HG03196 (cell line): ENCODE results near the gene PKNOX2.

Source experiments
- ATAC-seq: cut with Tn5 transposase; IDR thresholded peaks from one replicate; pipeline ENCODE4 v1.9.1; 2021; ENCODE audit not compliant: unreplicated experiment

PKNOX2 gene

GRCh38 chr11:125429807-125430678 is 265.5 kb downstream of the PKNOX2 start:
- ATAC-seq = no peak

- ATAC-seq = no peak
These were observed 266.5 kb downstream of the PKNOX2 start for GRCh38 chr11:125431009-125431408.

DNA sequence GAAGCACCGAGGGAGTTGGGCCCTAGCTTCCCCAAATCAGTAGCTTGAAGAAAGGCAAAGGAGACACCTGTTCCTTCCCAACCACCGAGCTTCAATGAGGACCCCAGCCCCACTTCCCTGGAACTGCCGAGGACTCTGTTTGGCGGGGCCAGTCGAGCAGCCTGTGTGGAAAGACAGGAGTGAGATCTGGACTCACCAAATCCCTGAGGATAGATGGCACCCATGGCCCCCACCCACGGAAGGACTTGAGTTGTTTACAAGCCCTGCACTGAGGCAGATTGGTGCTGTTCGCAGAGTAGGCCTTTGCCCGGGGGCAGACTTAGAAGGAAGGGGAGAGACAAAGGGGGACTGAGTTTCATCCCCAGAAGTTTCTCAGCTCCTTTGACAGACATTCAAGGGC is 266.9 kb downstream of the PKNOX2 start:
- no peak for ATAC-seq

DNA sequence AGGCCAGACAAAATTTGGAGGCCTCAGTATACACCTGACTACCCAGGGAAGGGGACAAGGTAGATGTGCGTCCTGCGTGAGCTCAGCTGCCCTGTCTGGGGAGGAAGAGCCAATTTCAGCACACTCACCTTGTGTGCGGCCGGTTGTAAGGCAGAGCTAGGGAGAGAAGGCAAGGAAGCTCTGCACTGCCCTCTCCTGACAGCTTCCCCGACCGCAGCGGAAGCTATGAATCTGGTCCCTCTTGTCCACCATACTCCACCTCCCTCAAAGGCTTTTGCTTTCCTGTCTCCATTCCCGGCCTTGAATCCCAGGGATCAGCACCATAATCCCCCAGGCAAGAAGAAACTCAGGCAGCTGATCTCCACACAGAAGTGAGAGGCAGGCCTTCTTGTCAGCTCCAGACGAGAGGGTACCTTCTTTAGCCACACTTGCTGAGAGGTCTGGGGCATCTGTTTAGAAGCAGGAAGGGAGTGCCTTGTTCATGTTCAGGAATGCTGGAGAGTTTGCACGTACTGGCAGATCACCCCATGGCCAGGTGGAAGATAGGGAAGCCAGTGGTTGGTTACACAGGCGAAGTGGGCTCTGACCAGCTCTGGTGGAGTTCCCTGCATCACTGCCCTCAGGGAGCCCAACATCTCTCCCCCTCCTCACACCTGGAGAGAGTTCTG is 269.0 kb downstream of the PKNOX2 start:
- peak; percentile 52 for ATAC-seq

GRCh38 chr11:125435461-125436238 is 271.1 kb downstream of the PKNOX2 start:
- ATAC-seq = no peak

DNA sequence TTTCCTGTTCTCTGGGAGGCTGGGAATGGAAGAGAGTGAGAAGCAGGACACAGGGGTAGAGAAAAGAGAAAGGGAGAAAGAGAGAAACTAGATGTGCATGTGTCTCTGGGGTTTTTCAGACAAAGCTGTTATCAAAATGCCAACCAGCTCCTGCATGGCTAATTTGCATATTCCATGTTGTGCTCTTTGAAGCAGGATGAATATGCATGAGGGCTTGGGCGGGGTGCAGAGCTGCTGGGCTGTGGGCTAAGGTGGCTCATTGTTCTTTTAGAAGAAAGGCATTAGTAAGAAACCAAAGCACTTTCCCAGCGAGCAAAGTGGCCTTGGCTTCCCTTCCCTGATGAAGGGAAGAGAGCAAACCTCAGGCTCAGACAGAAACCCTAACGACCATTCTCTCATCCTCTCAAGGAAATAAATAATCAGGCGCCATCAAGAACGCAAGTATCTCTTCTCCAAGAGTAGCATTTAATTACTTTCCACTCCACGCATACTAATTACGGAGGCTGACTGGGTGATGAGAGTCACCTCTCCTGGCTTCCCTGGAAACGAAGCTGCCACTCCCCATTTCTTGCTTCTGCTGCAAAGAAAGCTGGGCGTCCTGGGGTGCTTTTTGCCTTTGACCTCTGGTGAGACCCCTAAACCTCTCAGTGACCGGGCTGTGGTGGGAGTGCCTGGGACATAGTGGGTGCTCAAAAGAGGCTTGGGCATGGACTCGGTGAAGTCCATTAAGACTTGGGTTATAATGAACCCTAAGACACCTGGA is 277.3 kb downstream of the PKNOX2 start:
- no peak for ATAC-seq

DNA sequence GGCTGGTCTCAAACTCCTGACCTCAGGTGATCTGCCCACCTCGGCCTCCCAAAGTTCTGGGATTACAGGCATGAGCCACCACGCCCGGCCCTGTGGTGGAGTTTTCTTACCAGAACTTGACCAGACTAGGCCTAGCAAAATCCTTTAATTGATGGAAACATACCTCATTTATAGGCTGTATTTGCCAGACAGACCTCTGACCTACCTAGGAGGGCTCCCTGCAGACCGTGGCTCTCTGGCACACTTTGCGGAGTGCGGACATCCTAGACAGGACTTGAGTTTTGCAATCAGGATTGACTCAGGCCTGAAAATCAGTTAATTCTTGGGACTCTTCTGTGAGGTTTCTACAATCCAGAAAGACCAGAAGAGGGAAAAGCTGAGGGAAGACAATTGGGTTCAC is 278.4 kb downstream of the PKNOX2 start:
- ATAC-seq = no peak

DNA sequence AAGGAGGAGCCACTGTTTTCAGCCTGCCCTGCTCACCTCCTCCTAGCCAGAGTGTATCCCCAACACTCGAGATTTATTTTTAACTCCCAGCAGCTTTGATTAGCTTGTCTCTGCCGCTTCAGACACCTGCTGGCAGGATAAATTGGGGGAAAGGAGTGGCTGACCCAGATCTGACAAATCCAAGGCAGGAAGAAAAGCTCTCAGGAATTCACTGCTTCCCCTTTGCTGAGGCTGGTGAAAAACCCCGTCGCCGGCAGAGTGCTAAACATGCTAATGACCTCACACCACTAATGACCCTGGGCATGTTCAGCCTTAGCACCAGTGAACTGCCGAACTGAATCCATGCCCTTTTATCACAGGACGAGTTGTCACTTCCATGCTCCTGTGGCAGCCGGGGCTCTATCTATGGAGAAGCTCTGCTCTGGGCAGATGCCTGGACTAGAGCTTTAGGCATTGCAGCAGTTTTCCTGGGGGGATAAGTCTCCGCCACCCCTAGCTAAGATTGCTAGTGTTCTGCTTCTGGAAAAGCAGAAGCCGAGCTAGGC is 279.3 kb downstream of the PKNOX2 start:
- no peak for ATAC-seq

GRCh38 chr11:125445731-125446130 is 281.2 kb downstream of the PKNOX2 start:
- ATAC-seq = no peak

DNA sequence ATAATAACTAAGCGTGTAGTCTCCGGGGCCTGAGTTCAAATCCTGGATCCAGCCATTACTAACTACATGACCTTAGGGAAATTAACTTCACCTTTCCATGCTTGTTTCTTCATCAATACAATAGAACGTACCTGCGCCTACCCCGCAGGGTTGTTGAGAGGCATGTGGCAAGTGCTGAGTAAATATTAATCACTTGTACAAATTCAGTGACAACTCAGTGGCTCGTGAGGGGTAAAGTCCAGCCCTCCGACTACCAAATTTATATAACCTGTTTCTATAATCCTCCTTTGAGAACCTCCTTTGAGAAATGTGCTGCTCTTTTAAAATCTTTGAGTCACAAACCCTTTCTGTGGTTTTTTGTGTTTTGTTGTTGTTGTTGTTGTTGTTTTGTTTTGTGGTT is 281.7 kb downstream of the PKNOX2 start:
- ATAC-seq = no peak

GRCh38 chr11:125447721-125448120 is 283.2 kb downstream of the PKNOX2 start:
- ATAC-seq = no peak

GRCh38 chr11:125448136-125448535 is 283.6 kb downstream of the PKNOX2 start:
- ATAC-seq = no peak

GRCh38 chr11:125449565-125449964 is 285.0 kb downstream of the PKNOX2 start:
- no peak for ATAC-seq

DNA sequence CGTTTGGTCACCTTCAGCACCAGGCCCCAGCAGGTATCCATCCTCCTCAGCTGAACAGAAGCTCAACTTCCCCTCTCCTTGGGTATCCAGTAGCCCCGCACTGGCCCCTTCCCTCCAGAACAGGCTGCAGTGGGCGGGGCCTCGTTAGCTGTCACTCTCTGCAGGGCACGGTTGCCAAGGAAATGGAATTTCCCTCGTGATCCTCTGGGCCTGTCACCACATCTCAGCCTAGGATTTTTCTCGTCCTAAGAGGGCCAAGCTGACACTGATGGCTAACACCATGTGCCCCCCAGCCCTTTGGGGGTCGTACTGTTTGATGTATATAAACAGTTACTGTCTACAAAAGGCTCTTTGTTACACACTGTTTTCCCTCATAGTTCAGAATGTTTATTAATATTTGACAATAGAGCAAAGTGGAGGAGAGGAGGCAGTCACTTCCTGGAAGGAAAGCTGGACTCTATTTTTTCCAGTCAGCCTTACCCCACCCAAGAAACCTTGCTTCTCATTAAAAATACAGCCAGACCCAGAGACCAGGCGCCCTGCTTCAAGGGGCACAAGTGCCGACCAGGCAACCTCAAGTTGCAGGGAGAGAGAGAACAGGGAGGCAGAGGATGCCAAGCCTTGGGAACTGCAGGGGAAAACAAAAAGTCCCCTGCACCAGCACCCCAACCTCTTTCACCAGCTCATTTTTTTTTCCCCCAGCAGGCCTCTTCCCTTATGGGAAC is 287.0 kb downstream of the PKNOX2 start:
- no peak for ATAC-seq

GRCh38 chr11:125452125-125452470 is 287.5 kb downstream of the PKNOX2 start:
- ATAC-seq = no peak

DNA sequence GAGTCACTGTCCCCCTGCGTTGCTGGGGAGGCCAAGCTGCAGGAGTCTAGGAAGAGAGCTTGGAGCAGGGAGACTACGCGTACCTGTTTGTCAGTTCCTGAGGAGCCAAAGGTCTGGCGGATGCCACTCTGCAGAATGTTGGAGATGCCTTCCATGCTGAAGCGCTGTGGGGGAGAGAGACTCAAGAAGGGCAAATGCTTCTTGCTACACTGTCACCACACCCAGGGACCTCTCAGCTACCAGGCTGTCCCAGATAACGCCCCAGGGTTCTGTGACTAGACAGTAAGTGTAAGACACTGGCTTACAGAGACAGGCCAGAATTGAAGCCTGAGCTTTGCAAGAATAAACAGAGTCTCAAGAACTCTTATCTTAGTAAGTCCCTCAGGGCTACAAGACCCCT is 289.5 kb downstream of the PKNOX2 start:
- no peak for ATAC-seq

GRCh38 chr11:125455851-125456250 is 291.3 kb downstream of the PKNOX2 start:
- ATAC-seq = no peak

- no peak for ATAC-seq
These were observed 293.3 kb downstream of the PKNOX2 start for GRCh38 chr11:125457814-125458343.

DNA sequence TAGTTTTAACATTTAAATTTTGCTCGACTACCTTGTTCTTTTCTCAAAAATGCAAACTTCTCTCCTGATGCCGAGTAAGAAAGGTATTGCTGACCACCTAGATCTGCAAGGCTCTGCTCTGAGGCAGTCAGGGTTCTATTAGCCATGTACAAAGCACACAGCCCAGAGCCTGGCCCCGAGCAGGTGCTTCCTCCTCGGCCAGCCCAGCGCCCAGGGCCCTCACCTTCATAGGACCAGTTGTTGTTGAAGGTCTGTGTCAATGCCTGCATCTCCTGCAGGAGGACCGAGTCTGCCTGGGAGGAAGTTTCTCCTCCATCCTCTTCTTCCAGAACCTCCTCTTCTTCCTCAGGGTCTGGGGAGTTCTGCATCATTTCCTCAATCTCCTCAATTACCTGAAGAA is 295.7 kb downstream of the PKNOX2 start:
- no peak for ATAC-seq
